H1 (cell line): Measurements from ENCODE around the gene PHLPP1. TPM values are rescaled to one million over a fixed set of nuclear protein-coding genes. Genes with fewer than 3 reads are reported as not detected.

Experiments used
- CTCF ChIP-seq, 3 experiments: IDR thresholded peaks; 1 replicate in 2 of 3; 2 replicates in 1 of 3; pipeline versions ENCODE4 v1.5.1 to v1.6.1; 2011; ENCODE audit warnings: low read length in 3 of 3, mild to moderate bottlenecking in 3 of 3, inconsistent platforms in 2 of 3, low read depth in 1 of 3, moderate library complexity in 1 of 3; ENCODE audit not compliant: insufficient read depth in 1 of 3; ENCODE audit errors: control extremely low read depth in 1 of 3
- PHF8 ChIP-seq: fragments of 200-600 bp; sonication (generic); conservative IDR thresholded peaks from 2 replicates; pipeline ENCODE4 v1.7.1; 2012; ENCODE audit warnings: low read depth, mild to moderate bottlenecking, inconsistent platforms, low read length, moderate library complexity
- RFX5 ChIP-seq: IDR thresholded peaks from 2 replicates; pipeline ENCODE4 v1.6.1; 2011; ENCODE audit warnings: low read depth, low read length, improper control_type of control experiment, borderline replicate concordance
- polyA plus RNA-seq, 7 experiments: library from polyadenylated mRNA; depleted of rRNA in 3 of 7; stranded (reverse) in 5 of 7; unstranded in 2 of 7; fragments of >200 nt in 5 of 7; fragments of 200-250 nt in 2 of 7; gene quantifications; 1 replicate in 5 of 7; 2 replicates in 1 of 7; 4 replicates in 1 of 7; pipeline versions ENCODE4 v1.2.1 to v1.2.3, GENCODE V29; 2011 to 2013; ENCODE audit warnings: missing spikeins in 2 of 7, mixed read lengths in 2 of 7
- total RNA-seq: library from RNA; stranded (reverse); fragmentation: NEBNext Ultra II Directional; extraction: Animal tissue kit (Norgen Biotek cat#: 25700); gene quantifications from 2 replicates; pipeline ENCODE4 v1.2.1, GENCODE V29; 2021

Gene PHLPP1
- total and polyA plus RNA-seq, 2 of the 8 experiments (the other 6 are each of a cell fraction or from before 2014, with no cell fraction given) = 28.0 to 66.3 TPM

GRCh38 chr18:62880673-62881364, 165.5 kb downstream of the PHLPP1 start (continued):
- no peak for TF ChIP-seq CTCF (IDR thresholded peaks at IDR 0.05; ENCODE audit: control extremely low read depth in 1 of 3, insufficient read depth in 1 of 3, low read depth in 1 of 3, low read length in 3 of 3)
- no peak for TF ChIP-seq PHF8
- TF ChIP-seq RFX5 = no peak
